Esophagus muscularis mucosa (tissue), 4 donors: Measurements from ENCODE around the gene SALL2. TPM values are rescaled to one million over a fixed set of nuclear protein-coding genes. Genes with fewer than 3 reads are reported as not detected.
A peak's percentile ranks its signal among the peaks of the same experiment; 100 is the strongest.

Experiments used
- DNase-seq: peaks from one replicate; pipeline ENCODE4 v3.0.0-alpha.2; 2017; ENCODE audit errors: extremely low spot score
- H3K27ac ChIP-seq, 4 donors: fragments of 200-600 bp; sonication (generic); replicated peaks in 1 of 4; 1 replicate in 3 of 4; 2 replicates in 1 of 4; pipeline ENCODE4 v1.5.1; 2016 to 2019; ENCODE audit warnings: mild to moderate bottlenecking in 1 of 4
- H3K27me3 ChIP-seq, 4 donors: fragments of 200-600 bp; sonication (generic); one replicate each; pipeline versions ENCODE4 v1.5.1 to v1.6.0; 2016 to 2019
- H3K36me3 ChIP-seq, 4 donors: fragments of 200-600 bp; sonication (generic); one replicate each; pipeline ENCODE4 v1.5.1; 2016 to 2019
- H3K4me1 ChIP-seq, 4 donors: fragments of 200-600 bp; sonication (generic); one replicate each; pipeline ENCODE4 v1.5.1; 2016 to 2019
- H3K4me3 ChIP-seq, 4 donors: fragments of 200-600 bp; sonication (generic); 1 replicate in 2 of 4; 2 replicates in 2 of 4; pipeline ENCODE4 v1.5.1; 2016 to 2019; ENCODE audit warnings: mild to moderate bottlenecking in 4 of 4, moderate library complexity in 1 of 4
- H3K9me3 ChIP-seq, 4 donors: fragments of 200-600 bp; sonication (generic); 1 replicate in 3 of 4; 2 replicates in 1 of 4; pipeline ENCODE4 v1.5.1; 2016 to 2019
- CTCF ChIP-seq, 3 experiments: fragments of 200-600 bp in 2 of 3; fragments of 450-650 bp in 1 of 3; sonication (generic) in 2 of 3; IDR thresholded peaks; one replicate each; pipeline ENCODE4 v1.5.1; 2017 to 2019; ENCODE audit warnings: antibody characterized with exemption in 3 of 3, mild to moderate bottlenecking in 2 of 3, moderate library complexity in 1 of 3
- EP300 ChIP-seq: sonication (generic); formaldehyde crosslinking; IDR thresholded peaks from one replicate; pipeline ENCODE4 v1.6.1; 2017; ENCODE audit warnings: antibody characterized with exemption
- POLR2A ChIP-seq: fragments of 450-650 bp; IDR thresholded peaks from one replicate; pipeline ENCODE4 v1.6.1; 2017; ENCODE audit warnings: antibody characterized with exemption, moderate library complexity, mild to moderate bottlenecking, low read depth
- POLR2AphosphoS5 ChIP-seq, 2 donors: sonication (generic); formaldehyde crosslinking; IDR thresholded peaks; one replicate each; pipeline ENCODE4 v1.6.1; 2017; ENCODE audit warnings: antibody characterized with exemption in 2 of 2
- WGBS: methylation state at CpG from one replicate; pipeline ENCODE4 v1.1.5; 2018; 5-methylcytosine and 5-hydroxymethylcytosine counted together
- intact Hi-C: fragments of 100-400 bp; cut with DNase I; formaldehyde crosslinking; loops from one replicate; pipeline ENCODE4 v1.15.1; 2023
- total RNA-seq, 4 donors: library from RNA; depleted of rRNA; stranded (reverse); fragments of >200 nt; gene quantifications; one replicate each; pipeline versions ENCODE4 v1.1.0 to v1.2.1, GENCODE V29; 2016

SALL2 gene
- total RNA-seq = 10 to 100 TPM in 3 of 4 donors, 1 to 10 TPM in 1; 8.3 to 21.6 (median 15.2) TPM

- DNase-seq = peak; percentile 93
- H3K4me3 ChIP-seq = peak within 1 kb of the TSS; percentile 81 to 95 (median 85)
- H3K36me3 ChIP-seq = peaks cover 0 to 26% (median 8%) of the 10 kb centered on the region in 4 donors
- H3K4me1 ChIP-seq = peaks cover 7 to 22% (median 21%) of the 10 kb centered on the region in 4 donors
- no peaks in the 10 kb centered on the region for H3K27me3 ChIP-seq
- peak in 1 of 2 donors; percentile 60 for TF ChIP-seq POLR2AphosphoS5 (IDR thresholded peaks at IDR 0.05)
- no peak for TF ChIP-seq POLR2A
- peak within 1 kb of the TSS; percentile 83 to 84 (median 84) for H3K27ac ChIP-seq
- WGBS = under 1% methylated on average over 28 of the region's 43 CpGs
- intact Hi-C loops = no loop called here
- no peaks in the 10 kb centered on the region for H3K9me3 ChIP-seq
Observed at GRCh38 chr14:21525962-21526671, at the start of gene SALL2. Gene SALL2, minus strand, starts transcription at chr14:21526346. Its CDS starts 219 bp downstream, at chr14:21526127.

GRCh38 chr14:21575661-21576060 lies 49.5 kb upstream of the SALL2 start:
- 82% methylated on average over 6 of the region's 6 CpGs for WGBS
- Histone ChIP-seq H3K9me3 (peaks cover 0 to 9% (median 7%) of the 10 kb centered on the region in 4 donors), H3K4me3 (no peak overlapping the region), H3K27me3 (no peaks in the 10 kb centered on the region), H3K4me1 (no peaks in the 10 kb centered on the region), H3K36me3 (no peaks in the 10 kb centered on the region), H3K27ac (no peak overlapping the region)
- no peak for DNase-seq
- intact Hi-C loops = no loop called here
- TF ChIP-seq EP300 (no peak), POLR2A (no peak)

- Histone ChIP-seq H3K9me3 (peaks cover 0 to 9% (median 7%) of the 10 kb centered on the region in 4 donors), H3K27ac (no peak overlapping the region), H3K36me3 (no peaks in the 10 kb centered on the region), H3K27me3 (peaks cover 0 to 15% (median 0%) of the 10 kb centered on the region in 4 donors), H3K4me1 (no peaks in the 10 kb centered on the region), H3K4me3 (no peak overlapping the region)
- TF ChIP-seq CTCF (IDR thresholded peaks at IDR 0.05) (no peak), EP300 (no peak)
- no peak for DNase-seq
- intact Hi-C loops = no loop called here
Observed at GRCh38 chr14:21572604-21573003, 46.5 kb upstream of the SALL2 start.

GRCh38 chr14:21558703-21559170 lies 32.6 kb upstream of the SALL2 start:
- Histone ChIP-seq H3K4me3 (no peak overlapping the region), H3K36me3 (no peaks in the 10 kb centered on the region), H3K27me3 (no peaks in the 10 kb centered on the region), H3K9me3 (no peaks in the 10 kb centered on the region), H3K27ac (no peak overlapping the region), H3K4me1 (peaks cover 0 to 19% (median 15%) of the 10 kb centered on the region in 4 donors)
- intact Hi-C loops = no loop called here
- no peak for DNase-seq
- TF ChIP-seq CTCF (IDR thresholded peaks at IDR 0.05) (no peak), POLR2A (no peak), POLR2AphosphoS5 (IDR thresholded peaks at IDR 0.05) (no peak), EP300 (no peak)
- WGBS = 87% methylated on average over 8 of the region's 8 CpGs

GRCh38 chr14:21557084-21557901 lies 31.1 kb upstream of the SALL2 start:
- Histone ChIP-seq H3K4me1 (peaks cover 0 to 19% (median 15%) of the 10 kb centered on the region in 4 donors), H3K27me3 (no peaks in the 10 kb centered on the region), H3K27ac (peak overlapping the region; percentile 70 to 77 (median 74)), H3K36me3 (no peaks in the 10 kb centered on the region), H3K9me3 (no peaks in the 10 kb centered on the region), H3K4me3 (peak overlapping the region; percentile 37 to 48 (median 41))
- TF ChIP-seq POLR2AphosphoS5 (IDR thresholded peaks at IDR 0.05) = peak; percentile 4 to 41
- TF ChIP-seq CTCF (IDR thresholded peaks at IDR 0.05) = peak; percentile 65 to 79 (median 65)
- TF ChIP-seq POLR2A = no peak
- no peak for TF ChIP-seq EP300
- 7% methylated on average over 11 of the region's 11 CpGs for WGBS
- intact Hi-C loops = loop anchor here (1.0 to 2.0 kb wide), 2 partner anchors 59 to 100 kb away; partner anchors contain the start of gene CHD8
- DNase-seq = peak; percentile 95
